Measurements from ENCODE around the gene GMNN.
"Not testable (repeated sequence)": the region's sequence is repeated elsewhere in the genome, so short reads cannot be mapped to it uniquely, and the experiment has no call there.

GMNN gene

DNA sequence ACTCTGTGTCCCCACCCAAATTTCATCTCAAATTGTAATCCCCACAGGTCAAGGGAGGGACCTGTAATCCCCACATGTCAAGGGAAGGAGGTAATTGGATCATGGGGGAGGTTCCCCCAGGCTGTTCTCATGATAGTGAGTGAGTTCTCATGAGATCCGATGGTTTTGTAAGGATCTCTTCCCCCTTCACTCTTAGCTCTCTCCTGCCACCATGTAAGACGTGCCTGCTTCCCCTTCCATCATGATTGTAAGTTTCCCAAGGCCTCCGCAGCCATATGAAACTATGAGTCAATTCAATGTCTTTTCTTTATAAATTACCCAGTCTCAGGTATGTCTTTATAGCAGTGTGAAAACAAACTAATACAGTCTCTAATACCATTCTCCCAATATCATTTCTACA is 23.9 kb upstream of the GMNN start:
- not testable (repeated sequence) for H3K9me3 ChIP-seq (ENCODE audit: control insufficient read depth, low read length); H3K4me3 ChIP-seq (ENCODE audit: low read length); H3K36me3 ChIP-seq (ENCODE audit: control insufficient read depth, insufficient read depth, low read length); H3K9ac ChIP-seq (ENCODE audit: low read length); H3K4me1 ChIP-seq (ENCODE audit: control insufficient read depth, insufficient read depth, low read length); H3K27me3 ChIP-seq (ENCODE audit: control insufficient read depth, insufficient read depth, low read length)

DNA sequence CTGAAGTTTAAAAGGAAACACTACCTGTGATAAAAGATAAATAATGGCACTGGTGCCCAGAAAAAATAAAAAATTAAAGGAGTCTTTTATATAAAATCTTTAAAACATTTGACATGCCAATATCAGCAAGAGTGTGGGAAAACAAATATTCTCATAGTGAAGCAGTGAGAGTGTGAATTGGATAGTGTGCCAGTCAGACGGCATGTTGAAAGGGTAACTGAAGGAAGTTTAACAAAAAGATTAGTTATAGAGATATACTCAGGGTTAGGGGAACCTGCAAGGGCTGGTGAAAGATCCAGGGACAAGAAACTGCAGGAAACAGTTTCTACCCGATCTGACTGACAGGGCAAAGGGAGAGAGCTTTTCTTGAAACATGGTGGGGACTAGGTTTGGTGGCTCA is 22.2 kb upstream of the GMNN start:
- H3K9ac ChIP-seq (ENCODE audit: low read length): no peak overlapping the region
- H3K9me3 ChIP-seq (ENCODE audit: control insufficient read depth, low read length): no peaks in the 10 kb centered on the region
- H3K27me3 ChIP-seq (ENCODE audit: control insufficient read depth, insufficient read depth, low read length): no peaks in the 10 kb centered on the region
- H3K4me1 ChIP-seq (ENCODE audit: control insufficient read depth, insufficient read depth, low read length): peaks cover 4% of the 10 kb centered on the region
- no peak overlapping the region for H3K4me3 ChIP-seq (ENCODE audit: low read length)
- H3K36me3 ChIP-seq (ENCODE audit: control insufficient read depth, insufficient read depth, low read length): no peaks in the 10 kb centered on the region

DNA sequence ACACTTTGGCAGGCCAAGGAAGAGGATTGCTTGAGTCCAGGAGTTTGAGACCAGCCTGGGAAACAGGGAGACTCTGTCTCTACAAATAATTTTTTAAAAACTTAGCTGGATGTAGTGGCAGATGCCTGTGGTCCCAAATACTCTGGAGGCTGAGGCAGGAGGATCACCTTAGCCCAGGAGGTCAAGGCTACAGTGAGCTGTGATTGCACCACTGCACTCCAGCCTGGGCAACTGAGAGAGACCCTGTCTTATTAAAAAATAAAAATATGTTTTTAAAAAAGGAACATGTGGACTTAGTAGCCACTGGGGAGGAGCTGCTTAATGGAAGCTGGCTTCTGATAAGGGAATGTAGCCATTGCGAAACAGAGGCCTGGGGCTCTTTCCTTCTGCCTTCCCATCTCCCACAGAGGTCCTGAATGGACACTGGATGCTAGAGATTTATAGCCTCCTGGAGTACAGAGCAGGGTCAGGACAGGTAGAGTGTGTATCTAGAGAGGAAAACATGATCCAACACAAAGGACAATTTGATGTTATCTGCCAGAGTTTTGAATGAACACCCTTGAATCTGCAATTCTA is 21.7 kb upstream of the GMNN start:
- Histone ChIP-seq H3K9me3 (ENCODE audit: control insufficient read depth, low read length) (no peaks in the 10 kb centered on the region), H3K9ac (ENCODE audit: low read length) (no peak overlapping the region), H3K27me3 (ENCODE audit: control insufficient read depth, insufficient read depth, low read length) (no peaks in the 10 kb centered on the region), H3K4me3 (ENCODE audit: low read length) (no peak overlapping the region), H3K36me3 (ENCODE audit: control insufficient read depth, insufficient read depth, low read length) (no peaks in the 10 kb centered on the region), H3K4me1 (ENCODE audit: control insufficient read depth, insufficient read depth, low read length) (peaks cover 4% of the 10 kb centered on the region)

DNA sequence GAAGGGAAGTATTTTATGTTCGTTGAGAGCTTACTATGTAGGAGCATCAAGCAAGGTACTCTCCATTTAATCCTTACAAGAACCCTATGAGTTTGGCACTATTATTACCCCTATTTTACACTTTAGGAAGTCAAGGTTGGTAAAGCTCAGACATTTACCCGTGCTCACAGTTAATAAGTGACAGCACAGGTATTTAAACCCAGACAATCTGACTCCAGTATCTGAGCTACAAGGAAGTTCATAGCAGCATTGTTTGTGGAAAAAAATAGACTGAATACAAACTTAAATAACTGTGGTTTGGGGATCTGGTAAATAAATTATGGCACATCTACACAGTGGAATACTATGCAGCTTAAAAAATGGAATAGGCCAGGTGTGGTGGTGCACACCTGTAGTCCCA is 21.2 kb upstream of the GMNN start:
- H3K27me3 ChIP-seq (ENCODE audit: control insufficient read depth, insufficient read depth, low read length): no peaks in the 10 kb centered on the region
- H3K4me1 ChIP-seq (ENCODE audit: control insufficient read depth, insufficient read depth, low read length): peaks cover 4% of the 10 kb centered on the region
- no peak overlapping the region for H3K4me3 ChIP-seq (ENCODE audit: low read length)

DNA sequence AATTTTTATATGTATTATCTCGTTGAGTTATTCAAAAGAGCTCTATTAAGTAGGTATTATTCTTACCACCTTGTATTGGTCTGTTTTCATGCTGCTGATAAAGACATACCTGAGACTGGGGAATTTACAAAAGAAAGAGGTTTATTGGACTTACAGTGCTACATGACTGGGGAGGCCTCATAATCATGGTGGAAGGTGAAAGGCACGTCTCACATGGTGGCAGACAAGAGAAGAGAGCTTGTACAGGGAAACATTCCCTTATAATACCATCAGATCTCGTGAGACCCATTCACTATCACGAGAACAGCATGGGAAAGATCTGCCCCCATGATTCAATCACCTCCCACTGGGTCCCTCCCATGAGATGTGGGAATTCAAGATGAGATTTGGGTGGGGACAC is 20.4 kb upstream of the GMNN start:
- not testable (repeated sequence) for H3K9ac ChIP-seq (ENCODE audit: low read length); H3K36me3 ChIP-seq (ENCODE audit: control insufficient read depth, insufficient read depth, low read length); H3K4me3 ChIP-seq (ENCODE audit: low read length); H3K9me3 ChIP-seq (ENCODE audit: control insufficient read depth, low read length); H3K4me1 ChIP-seq (ENCODE audit: control insufficient read depth, insufficient read depth, low read length); H3K27me3 ChIP-seq (ENCODE audit: control insufficient read depth, insufficient read depth, low read length)

More for the DNA sequence above, 21.2 kb upstream of the GMNN start:
- H3K9me3 ChIP-seq (ENCODE audit: control insufficient read depth, low read length): no peaks in the 10 kb centered on the region
- no peak overlapping the region for H3K9ac ChIP-seq (ENCODE audit: low read length)
- H3K36me3 ChIP-seq (ENCODE audit: control insufficient read depth, insufficient read depth, low read length): no peaks in the 10 kb centered on the region

DNA sequence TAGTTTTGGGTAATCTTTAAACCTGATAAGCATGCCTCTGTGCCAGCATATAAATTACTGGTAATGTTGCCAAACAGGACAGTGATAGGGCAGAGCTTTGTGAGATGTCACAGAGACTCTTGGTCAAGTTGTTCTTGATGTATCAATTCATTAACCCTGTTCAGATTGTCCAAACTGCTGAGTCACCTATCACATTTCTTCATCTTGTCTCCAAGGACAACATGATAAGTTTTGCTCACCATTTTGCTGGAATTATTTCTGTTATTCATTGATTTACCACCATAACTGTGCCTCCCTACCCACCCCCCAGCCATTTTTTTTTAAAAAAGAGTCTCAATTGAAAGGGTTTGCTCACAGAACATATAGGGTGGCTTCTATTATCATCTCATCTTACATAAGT is 19.5 kb upstream of the GMNN start:
- Histone ChIP-seq H3K27me3 (ENCODE audit: control insufficient read depth, insufficient read depth, low read length) (no peaks in the 10 kb centered on the region), H3K36me3 (ENCODE audit: control insufficient read depth, insufficient read depth, low read length) (no peaks in the 10 kb centered on the region), H3K4me3 (ENCODE audit: low read length) (no peak overlapping the region), H3K4me1 (ENCODE audit: control insufficient read depth, insufficient read depth, low read length) (peaks cover 4% of the 10 kb centered on the region), H3K9ac (ENCODE audit: low read length) (no peak overlapping the region), H3K9me3 (ENCODE audit: control insufficient read depth, low read length) (no peaks in the 10 kb centered on the region)

DNA sequence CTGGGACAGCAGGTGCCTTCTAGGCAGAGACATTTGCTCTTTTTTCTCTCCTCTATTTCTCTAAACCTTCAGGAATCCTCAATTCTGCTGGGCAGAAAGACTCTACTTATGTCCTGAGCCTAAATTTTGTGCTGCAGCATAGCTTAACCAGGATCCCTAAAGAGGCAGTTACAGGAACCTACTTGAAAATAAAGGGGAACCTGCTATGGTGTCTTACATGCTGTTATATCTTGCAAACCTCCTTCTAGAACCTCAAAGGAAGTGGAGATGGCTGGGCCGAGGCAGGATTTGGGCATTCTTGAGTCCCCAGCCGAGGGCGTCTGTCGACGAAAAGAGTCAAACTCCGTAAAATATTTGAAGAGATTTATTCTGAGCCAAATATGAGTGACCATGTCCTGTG is 17.1 kb upstream of the GMNN start:
- Histone ChIP-seq H3K36me3 (ENCODE audit: control insufficient read depth, insufficient read depth, low read length) (no peaks in the 10 kb centered on the region), H3K4me3 (ENCODE audit: low read length) (no peak overlapping the region), H3K4me1 (ENCODE audit: control insufficient read depth, insufficient read depth, low read length) (peaks cover 4% of the 10 kb centered on the region), H3K9ac (ENCODE audit: low read length) (no peak overlapping the region), H3K27me3 (ENCODE audit: control insufficient read depth, insufficient read depth, low read length) (no peaks in the 10 kb centered on the region), H3K9me3 (ENCODE audit: control insufficient read depth, low read length) (no peaks in the 10 kb centered on the region)

DNA sequence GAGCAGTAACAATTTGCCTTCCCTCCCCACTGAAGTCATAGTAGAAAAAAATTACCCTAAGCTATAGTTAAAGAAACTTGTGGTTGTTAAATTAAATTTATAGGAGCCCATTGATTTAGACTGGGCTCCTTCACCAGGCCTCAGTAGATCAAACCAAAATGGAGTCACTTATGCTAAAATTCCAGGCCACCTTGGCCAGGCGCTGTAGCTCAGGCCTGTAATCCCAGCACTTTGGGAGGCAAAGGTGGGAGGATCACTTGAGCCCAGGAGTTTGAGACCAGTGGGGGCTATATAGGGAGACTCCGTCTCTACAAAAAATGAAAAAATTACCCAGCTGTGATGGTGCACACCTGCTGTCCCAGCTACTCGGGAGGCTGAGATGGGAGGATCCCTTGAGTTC is 15.0 kb upstream of the GMNN start:
- H3K4me1 ChIP-seq (ENCODE audit: control insufficient read depth, insufficient read depth, low read length): peaks cover 16% of the 10 kb centered on the region
- H3K9ac ChIP-seq (ENCODE audit: low read length): no peak overlapping the region
- H3K27me3 ChIP-seq (ENCODE audit: control insufficient read depth, insufficient read depth, low read length): no peaks in the 10 kb centered on the region
- H3K4me3 ChIP-seq (ENCODE audit: low read length): no peak overlapping the region
- H3K9me3 ChIP-seq (ENCODE audit: control insufficient read depth, low read length): no peaks in the 10 kb centered on the region
- H3K36me3 ChIP-seq (ENCODE audit: control insufficient read depth, insufficient read depth, low read length): no peaks in the 10 kb centered on the region

DNA sequence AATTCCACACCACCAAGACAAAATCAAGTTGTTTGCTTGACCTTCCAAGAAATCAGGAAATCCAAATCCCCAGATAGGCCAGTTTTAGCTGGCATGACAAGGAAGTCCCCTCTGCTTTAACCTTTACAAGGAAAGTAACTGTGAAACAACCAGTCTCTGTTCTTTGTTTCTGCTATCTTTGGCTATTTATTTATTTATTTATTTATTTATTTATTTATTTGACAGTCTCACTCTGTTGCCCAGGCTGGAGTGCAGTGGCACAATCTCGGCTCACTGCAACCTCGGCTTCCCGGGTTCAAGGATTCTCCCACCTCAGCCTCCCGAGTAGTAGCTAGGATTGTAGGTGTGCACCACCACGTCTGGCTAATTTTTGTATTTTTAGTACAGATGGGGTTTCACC is 14.5 kb upstream of the GMNN start:
- no peaks in the 10 kb centered on the region for H3K27me3 ChIP-seq (ENCODE audit: control insufficient read depth, insufficient read depth, low read length)
- H3K4me1 ChIP-seq (ENCODE audit: control insufficient read depth, insufficient read depth, low read length): peaks cover 20% of the 10 kb centered on the region
- no peaks in the 10 kb centered on the region for H3K9me3 ChIP-seq (ENCODE audit: control insufficient read depth, low read length)
- no peaks in the 10 kb centered on the region for H3K36me3 ChIP-seq (ENCODE audit: control insufficient read depth, insufficient read depth, low read length)
- no peak overlapping the region for H3K9ac ChIP-seq (ENCODE audit: low read length)
- H3K4me3 ChIP-seq (ENCODE audit: low read length): no peak overlapping the region

DNA sequence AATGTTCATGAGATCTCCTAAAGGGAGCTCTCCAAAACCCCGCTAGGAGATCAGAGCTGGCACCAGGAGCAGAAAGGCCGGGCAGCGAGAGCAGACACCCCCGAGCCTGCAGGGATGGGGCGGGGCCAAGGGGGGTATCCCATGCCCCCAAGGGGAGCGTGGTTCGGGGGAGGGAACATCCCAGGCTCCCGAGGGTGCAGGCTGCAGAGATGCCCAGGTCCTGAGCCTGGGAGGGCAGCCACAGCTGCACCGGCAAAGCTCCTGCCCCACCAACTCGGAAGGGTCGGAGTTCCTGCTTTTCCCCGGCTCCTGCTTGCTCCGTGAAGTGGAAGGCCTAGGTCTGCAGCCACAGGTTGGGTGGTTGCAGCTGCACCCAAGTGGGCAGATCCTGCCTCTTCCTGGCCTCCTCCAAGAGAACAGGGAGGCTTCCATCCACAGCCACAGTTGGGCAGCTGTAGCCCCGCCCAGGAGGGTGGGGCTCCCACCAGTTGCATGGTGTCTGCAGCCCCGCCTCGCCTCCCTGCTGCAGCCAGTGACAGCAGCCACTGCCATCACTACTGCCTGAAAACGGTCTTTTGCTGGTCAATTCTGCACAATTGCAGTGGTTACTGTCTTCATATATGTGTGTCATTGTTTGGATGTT is 13.4 kb upstream of the GMNN start:
- no peaks in the 10 kb centered on the region for H3K36me3 ChIP-seq (ENCODE audit: control insufficient read depth, insufficient read depth, low read length)
- H3K9ac ChIP-seq (ENCODE audit: low read length): no peak overlapping the region
- H3K27me3 ChIP-seq (ENCODE audit: control insufficient read depth, insufficient read depth, low read length): no peaks in the 10 kb centered on the region
- H3K4me1 ChIP-seq (ENCODE audit: control insufficient read depth, insufficient read depth, low read length): peaks cover 21% of the 10 kb centered on the region
- no peak overlapping the region for H3K4me3 ChIP-seq (ENCODE audit: low read length)
- no peaks in the 10 kb centered on the region for H3K9me3 ChIP-seq (ENCODE audit: control insufficient read depth, low read length)

DNA sequence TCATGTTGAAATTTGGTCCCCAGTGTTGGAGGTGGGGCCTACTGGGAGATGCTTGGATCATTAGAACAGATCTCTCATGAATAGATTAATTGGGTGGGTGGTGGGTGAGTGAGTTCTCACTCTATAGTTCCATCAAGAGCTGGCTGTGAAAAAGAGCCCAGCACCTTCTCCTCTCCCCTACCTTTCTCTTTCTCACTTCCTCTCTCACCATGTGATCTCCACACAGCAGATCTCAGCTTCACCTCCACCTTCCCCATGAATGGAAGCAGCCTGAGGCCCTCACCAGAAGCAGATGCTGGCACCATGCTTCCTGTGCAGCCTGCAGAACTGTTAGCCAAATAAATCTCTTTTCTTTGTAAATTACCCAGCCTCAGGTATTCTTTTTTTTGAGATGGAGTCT is 12.9 kb upstream of the GMNN start:
- no peaks in the 10 kb centered on the region for H3K9me3 ChIP-seq (ENCODE audit: control insufficient read depth, low read length)
- no peaks in the 10 kb centered on the region for H3K36me3 ChIP-seq (ENCODE audit: control insufficient read depth, insufficient read depth, low read length)
- H3K4me3 ChIP-seq (ENCODE audit: low read length): no peak overlapping the region
- peaks cover 23% of the 10 kb centered on the region for H3K4me1 ChIP-seq (ENCODE audit: control insufficient read depth, insufficient read depth, low read length)
- H3K9ac ChIP-seq (ENCODE audit: low read length): no peak overlapping the region
- H3K27me3 ChIP-seq (ENCODE audit: control insufficient read depth, insufficient read depth, low read length): no peaks in the 10 kb centered on the region

DNA sequence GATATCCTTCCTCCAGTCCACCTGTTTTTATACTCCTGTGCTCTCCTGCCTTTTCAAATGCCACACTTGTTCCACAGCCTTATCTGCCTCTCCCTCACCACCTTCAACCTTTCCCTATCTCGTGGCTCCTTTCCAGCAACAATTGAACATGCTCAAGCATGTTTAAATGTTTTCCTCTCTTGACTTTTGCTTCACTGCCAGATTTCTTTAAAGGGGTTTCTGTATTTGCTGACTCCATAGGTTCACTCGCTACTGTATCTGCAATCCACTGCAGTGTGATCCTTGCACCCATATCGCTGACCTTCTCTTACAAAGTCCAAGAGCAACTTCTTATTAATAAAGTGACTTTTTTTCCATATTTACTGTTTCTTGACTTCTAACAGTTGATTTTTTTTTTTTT is 11.2 kb upstream of the GMNN start:
- Histone ChIP-seq H3K36me3 (ENCODE audit: control insufficient read depth, insufficient read depth, low read length) (no peaks in the 10 kb centered on the region), H3K27me3 (ENCODE audit: control insufficient read depth, insufficient read depth, low read length) (no peaks in the 10 kb centered on the region), H3K4me1 (ENCODE audit: control insufficient read depth, insufficient read depth, low read length) (peaks cover 23% of the 10 kb centered on the region), H3K4me3 (ENCODE audit: low read length) (no peak overlapping the region), H3K9me3 (ENCODE audit: control insufficient read depth, low read length) (no peaks in the 10 kb centered on the region), H3K9ac (ENCODE audit: low read length) (no peak overlapping the region)
